ENCODE measurements around the gene MYO1D. TPM values are rescaled to one million over a fixed set of nuclear protein-coding genes. Genes with fewer than 3 reads are reported as not detected.

The MYO1D gene
- total RNA-seq, result 21.7 and 45.7 TPM in 2 replicates

DNA sequence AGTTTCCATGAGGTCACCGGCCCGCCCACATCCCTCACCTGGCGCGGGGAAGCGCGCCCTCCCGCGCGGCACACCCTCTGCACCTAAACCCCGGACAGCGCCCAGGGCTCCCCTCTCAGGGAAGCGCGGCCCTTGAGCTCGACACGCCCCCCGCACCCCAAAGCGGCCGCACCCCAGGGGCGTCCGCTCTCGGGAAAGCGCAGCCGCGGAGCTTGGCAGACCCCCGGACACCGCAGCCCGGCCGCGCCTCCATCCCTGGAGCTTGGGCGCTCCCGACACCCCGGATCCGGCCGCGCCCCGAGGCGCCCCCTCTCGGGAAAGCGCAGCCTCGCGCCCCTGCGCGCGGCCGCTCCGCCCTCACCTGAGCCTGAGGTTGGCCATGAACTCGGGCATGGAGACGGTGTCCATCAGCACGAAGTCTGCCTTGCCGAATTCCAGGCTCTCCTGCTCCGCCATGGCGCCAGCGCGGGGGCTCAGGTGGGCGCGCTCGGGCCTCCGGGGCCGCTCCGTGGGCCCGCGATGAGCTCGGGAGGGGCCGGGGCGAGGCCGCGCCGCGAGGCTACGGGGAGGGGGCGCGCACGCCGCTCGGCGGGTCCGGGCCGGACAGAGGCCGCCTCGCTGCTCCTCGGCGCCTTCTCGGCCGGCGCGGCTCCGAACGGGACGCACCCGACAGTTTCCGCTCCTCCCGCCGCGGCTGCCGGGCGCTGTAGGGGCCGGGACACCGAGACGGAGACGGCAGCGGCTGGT is at the start of gene MYO1D:
MYO1D (minus strand) TSS at position 708 of the 747 bp plus-strand sequence; CDS start at position 456, 252 bp downstream.

DNA sequence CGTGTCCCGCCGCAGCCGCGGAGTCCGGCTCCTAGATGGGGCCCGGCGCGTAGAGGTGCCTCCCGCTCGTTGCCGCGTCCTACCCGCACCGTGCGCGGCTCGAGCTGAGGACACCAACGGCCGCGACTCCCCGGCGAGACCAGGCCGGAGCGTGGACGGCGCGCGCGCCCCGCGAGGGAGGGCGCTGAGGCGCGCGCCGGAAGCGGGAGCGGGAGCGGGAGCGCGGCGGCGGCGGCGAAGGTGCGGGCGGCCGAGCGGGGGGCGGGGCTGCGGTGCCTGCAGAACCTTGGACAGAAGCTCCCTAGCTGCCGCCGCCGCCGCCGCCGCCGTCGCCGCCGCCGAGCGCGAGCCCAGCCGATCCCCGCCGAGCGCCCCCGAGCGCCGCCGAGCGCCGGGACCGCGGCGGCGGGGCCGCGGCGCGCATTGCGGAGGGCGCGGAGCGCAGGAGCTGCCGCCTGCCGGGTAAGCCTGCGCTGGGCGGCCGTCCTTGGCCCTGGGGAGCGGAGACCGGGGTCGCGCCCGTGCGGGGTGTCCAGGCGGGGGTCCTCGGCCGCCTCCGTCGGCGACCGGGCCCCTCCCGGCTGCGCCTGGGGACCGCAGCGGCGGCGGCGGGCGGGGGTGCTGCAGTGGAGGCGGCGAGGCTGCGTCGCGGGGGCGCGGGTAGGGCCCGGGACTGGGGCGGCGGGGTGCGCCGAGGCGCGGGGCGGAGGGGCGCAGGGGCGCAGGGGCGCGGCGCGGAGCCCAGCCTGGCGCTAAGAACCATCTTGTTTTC is 390.0 kb downstream of the MYO1D start, which contains the start of gene CDK5R1:
CDK5R1 (plus strand) TSS at position 293 of the 772 bp plus-strand sequence. CDS start 628 bp downstream, outside the sequence.

DNA sequence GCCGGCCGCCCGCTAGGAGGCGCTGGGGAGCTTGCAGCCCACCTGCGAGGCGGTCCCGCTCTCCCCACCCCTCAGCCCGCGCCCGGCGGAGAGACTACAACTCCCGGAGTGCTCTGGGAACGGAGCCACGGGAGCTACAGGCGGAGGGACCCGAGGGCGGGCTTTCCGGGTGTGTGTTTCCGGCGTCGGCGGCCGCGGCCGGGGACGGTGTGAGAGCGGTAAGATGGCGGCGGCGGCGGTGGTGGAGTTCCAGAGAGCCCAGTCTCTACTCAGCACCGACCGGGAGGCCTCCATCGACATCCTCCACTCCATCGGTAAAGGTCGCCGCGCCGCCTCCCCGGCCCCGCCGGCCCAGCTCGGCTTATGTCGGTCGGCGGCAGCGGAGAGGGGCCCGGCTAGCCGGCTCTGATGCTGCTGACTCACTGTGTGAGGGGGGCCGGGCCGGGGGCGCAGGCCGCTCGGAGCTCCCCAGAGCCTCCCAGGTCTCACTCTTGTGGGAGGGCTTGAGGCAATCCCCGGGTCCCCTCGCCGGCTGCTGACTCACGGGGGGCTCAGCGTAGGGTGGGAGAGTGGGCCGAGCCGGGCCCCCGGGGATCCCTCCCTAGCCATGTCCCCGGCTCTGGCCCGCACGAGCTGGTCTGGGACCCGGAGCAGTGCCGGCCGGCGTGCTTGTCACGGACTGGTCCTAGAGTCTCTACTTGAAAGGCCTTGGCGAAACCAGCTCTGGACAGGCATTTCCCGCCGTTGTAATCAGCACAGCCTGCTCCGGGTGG is 432.4 kb downstream of the MYO1D start, which contains the start of gene PSMD11:
PSMD11 (plus strand) TSS at position 210 of the 773 bp plus-strand sequence; CDS start at position 224, 14 bp downstream.

Other genes with a start within 250 kb of the MYO1D start
- gene TMEM98, start 51.0 kb upstream of the MYO1D start, total RNA-seq, result 65.9 and 170 TPM in 2 replicates
- not detected in 2 replicates for gene SPACA3, start 114.7 kb upstream of the MYO1D start, total RNA-seq

Measured in endothelial cell of coronary artery (primary cell).